HS-27A (cell line): ENCODE data around the gene DNAJB9.

ENCODE experiments used
- DNase-seq: peaks from one replicate; pipeline ENCODE4 v3.0.0-alpha.2; 2012; ENCODE audit warnings: low read depth, missing footprints

The DNAJB9 gene

GRCh38 chr7:108568801-108569380 lies 783 bp upstream of the DNAJB9 start:
- DNase-seq = no peak

GRCh38 chr7:108570146-108570755 lies 577 bp downstream of the DNAJB9 start:
- DNase-seq = no peak

GRCh38 chr7:108572480-108572879 lies 2.8 kb downstream of the DNAJB9 start:
- DNase-seq = no peak

GRCh38 chr7:108575156-108575555 lies 5.5 kb downstream of the DNAJB9 start:
- no peak for DNase-seq

- DNase-seq = no peak
These were observed 6.4 kb downstream of the DNAJB9 start for GRCh38 chr7:108576116-108576515.

GRCh38 chr7:108578937-108579336 lies 9.3 kb downstream of the DNAJB9 start:
- no peak for DNase-seq

- DNase-seq = no peak
These were observed 10.6 kb downstream of the DNAJB9 start for GRCh38 chr7:108580298-108580697.

- DNase-seq = no peak
These were observed 12.2 kb downstream of the DNAJB9 start for GRCh38 chr7:108581655-108582491.

GRCh38 chr7:108584211-108584610 lies 14.5 kb downstream of the DNAJB9 start:
- DNase-seq = no peak

- no peak for DNase-seq
These were observed 16.2 kb downstream of the DNAJB9 start for GRCh38 chr7:108585843-108586242.

- DNase-seq = no peak
These were observed 16.6 kb downstream of the DNAJB9 start for GRCh38 chr7:108586274-108586710.

GRCh38 chr7:108589199-108589598 lies 19.5 kb downstream of the DNAJB9 start:
- no peak for DNase-seq

- no peak for DNase-seq
These were observed 20.2 kb downstream of the DNAJB9 start for GRCh38 chr7:108589874-108590273.

GRCh38 chr7:108590606-108591005 lies 20.9 kb downstream of the DNAJB9 start:
- DNase-seq = no peak

GRCh38 chr7:108592646-108593201 lies 23.1 kb downstream of the DNAJB9 start:
- DNase-seq = no peak

GRCh38 chr7:108596560-108596959 lies 26.9 kb downstream of the DNAJB9 start:
- no peak for DNase-seq

- no peak for DNase-seq
These were observed 28.5 kb downstream of the DNAJB9 start for GRCh38 chr7:108598153-108598552.

- DNase-seq = no peak
These were observed 29.4 kb downstream of the DNAJB9 start for GRCh38 chr7:108598914-108599580.

GRCh38 chr7:108600399-108600798 lies 30.7 kb downstream of the DNAJB9 start:
- DNase-seq = no peak

GRCh38 chr7:108603656-108604306 lies 34.1 kb downstream of the DNAJB9 start:
- DNase-seq = no peak

- DNase-seq = no peak
These were observed 34.8 kb downstream of the DNAJB9 start for GRCh38 chr7:108604307-108605077.
